Gastrocnemius medialis (tissue), 4 donors: ENCODE results near the gene PTPA.

ENCODE experiments used
- POLR2A ChIP-seq, 2 donors: fragments of 450-650 bp; IDR thresholded peaks; one replicate each; pipeline ENCODE4 v1.6.1; 2017; ENCODE audit warnings: antibody characterized with exemption in 2 of 2, mild to moderate bottlenecking in 2 of 2, moderate library complexity in 2 of 2
- TF ChIP-seq, protein P1 (sequence below), 5 experiments: fragments of 450-650 bp in 3 of 5; fragments of 200-600 bp in 2 of 5; sonication (generic) in 2 of 5; IDR thresholded peaks in 4 of 5; conservative IDR thresholded peaks in 1 of 5; 1 replicate in 4 of 5; 2 replicates in 1 of 5; pipeline ENCODE4 v1.5.1; 2016 to 2019; ENCODE audit warnings: antibody characterized with exemption in 5 of 5, mild to moderate bottlenecking in 3 of 5, moderate library complexity in 3 of 5

DNA sequence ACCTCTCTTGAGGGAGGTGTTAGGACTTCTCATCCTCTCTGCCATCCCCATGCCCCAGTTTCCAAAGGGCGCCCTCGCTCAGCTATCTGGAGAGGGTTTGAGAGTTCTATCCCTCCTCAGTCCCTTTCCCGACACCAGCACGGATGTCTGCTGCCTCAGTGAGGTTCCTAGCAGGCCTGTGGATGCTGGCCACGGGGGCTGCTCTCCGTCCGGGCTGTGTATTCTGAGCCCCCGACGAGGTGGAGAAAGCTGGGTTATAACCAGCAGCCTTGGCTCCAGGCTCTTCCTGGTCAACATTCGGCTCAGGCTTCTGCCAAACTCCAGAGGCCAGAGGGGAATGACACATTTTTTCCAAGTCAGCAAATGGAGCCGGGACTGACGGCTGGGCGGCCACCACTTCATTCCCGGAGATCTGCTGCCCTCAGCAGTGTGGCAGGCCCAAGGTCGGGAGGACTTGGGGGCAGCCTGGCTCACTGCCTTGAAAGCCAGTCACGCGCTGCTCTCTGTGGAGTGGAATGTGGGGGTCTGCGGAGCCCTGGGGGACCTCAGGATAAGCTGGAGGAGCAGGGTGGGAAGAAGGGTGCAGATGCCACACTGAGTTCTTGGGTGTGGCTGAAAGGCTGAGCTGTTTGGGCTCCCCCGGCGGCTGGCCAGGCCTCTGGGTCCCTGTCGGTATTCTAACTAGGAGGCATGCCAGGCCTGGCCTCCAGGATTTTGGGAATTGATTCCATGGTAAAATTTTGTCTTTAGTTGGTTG, 27.4 kb downstream of the PTPA start:
- TF ChIP-seq, protein P1, sequence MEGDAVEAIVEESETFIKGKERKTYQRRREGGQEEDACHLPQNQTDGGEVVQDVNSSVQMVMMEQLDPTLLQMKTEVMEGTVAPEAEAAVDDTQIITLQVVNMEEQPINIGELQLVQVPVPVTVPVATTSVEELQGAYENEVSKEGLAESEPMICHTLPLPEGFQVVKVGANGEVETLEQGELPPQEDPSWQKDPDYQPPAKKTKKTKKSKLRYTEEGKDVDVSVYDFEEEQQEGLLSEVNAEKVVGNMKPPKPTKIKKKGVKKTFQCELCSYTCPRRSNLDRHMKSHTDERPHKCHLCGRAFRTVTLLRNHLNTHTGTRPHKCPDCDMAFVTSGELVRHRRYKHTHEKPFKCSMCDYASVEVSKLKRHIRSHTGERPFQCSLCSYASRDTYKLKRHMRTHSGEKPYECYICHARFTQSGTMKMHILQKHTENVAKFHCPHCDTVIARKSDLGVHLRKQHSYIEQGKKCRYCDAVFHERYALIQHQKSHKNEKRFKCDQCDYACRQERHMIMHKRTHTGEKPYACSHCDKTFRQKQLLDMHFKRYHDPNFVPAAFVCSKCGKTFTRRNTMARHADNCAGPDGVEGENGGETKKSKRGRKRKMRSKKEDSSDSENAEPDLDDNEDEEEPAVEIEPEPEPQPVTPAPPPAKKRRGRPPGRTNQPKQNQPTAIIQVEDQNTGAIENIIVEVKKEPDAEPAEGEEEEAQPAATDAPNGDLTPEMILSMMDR (IDR thresholded peaks at IDR 0.05 in 4 of 5, conservative IDR thresholded peaks at IDR 0.05 in 1 of 5): no peak
- peak in 1 of 2 donors; percentile 14 for TF ChIP-seq POLR2A (IDR thresholded peaks at IDR 0.05)
